ENCODE results near the gene BPIFB4.
"Not testable (repeated sequence)": the region's sequence is repeated elsewhere in the genome, so short reads cannot be mapped to it uniquely, and the experiment has no call there.

BPIFB4 gene

DNA sequence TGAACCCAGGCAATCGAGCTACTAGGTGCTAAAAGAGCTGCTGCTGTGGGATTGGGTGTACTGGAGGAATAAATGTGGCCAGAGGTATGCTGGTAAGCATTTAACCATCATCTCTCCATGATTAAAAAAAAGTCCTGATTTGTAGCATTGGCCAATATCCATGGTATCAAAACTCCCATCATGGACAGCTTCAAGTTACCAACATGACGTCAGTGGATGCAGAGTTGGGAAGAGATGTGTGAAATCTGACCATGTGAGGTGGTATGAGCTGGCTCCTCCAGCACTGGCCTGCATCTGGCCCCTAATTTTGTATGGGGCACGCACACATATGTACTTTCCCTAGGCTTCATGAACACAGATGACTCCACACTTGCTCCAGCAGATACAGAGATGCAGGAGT lies 11.7 kb downstream of the BPIFB4 start:
- no peak for DNase-seq

- no peak for DNase-seq
Measured at GRCh38 chr20:33091693-33092092, 12.2 kb downstream of the BPIFB4 start.

DNA sequence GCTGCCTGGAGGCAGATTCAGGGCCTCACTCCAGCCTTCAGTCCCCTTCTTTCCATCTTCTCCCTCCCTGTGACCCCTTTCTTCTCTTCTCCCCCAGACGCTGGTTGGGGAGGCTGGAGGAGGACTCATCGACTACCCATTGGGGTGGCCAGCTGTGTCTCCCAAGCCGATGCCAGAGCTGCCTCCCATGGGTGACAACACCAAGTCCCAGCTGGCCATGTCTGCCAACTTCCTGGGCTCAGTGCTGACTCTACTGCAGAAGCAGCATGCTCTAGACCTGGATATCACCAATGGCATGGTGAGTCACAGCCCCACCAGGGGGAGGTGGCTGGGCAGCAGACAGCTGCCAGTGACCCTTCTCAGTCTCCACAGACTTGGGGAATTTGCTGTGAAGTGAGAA lies 12.9 kb downstream of the BPIFB4 start:
- no peak for DNase-seq

DNA sequence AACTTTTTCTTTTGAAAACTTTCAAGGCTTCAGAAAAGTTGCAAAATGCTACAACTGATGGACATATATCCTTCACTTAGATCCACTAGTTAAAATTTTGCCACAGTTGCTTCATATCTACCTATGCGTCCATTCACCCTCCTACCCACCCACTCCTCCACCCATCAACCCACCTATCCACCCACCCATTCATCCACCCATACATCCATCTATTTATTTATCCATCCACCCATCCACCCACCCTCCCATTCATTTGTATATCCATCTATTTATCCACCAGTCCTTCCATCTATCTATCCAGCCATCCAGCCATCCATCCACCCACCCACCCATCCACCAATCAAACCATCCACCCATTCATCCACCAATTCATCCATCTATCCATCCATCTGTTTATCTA lies 13.6 kb downstream of the BPIFB4 start:
- DNase-seq: no peak

DNA sequence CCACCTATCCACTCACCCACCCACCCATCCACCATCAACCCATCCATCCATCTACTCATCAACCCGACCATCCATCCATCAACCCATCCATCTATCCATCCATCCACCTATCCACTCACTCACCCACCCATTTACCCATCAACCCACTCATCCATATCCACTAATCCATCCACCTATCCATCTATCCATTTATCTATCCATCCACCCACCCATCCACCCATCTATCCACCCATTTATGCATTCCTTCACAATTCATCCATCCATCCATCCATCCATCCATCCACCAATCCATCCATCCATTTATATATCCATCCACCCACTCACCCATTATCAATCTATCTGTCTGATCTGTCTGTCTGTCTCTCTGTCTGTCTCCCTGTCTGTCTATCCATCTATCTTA lies 14.1 kb downstream of the BPIFB4 start:
- DNase-seq: no peak

DNA sequence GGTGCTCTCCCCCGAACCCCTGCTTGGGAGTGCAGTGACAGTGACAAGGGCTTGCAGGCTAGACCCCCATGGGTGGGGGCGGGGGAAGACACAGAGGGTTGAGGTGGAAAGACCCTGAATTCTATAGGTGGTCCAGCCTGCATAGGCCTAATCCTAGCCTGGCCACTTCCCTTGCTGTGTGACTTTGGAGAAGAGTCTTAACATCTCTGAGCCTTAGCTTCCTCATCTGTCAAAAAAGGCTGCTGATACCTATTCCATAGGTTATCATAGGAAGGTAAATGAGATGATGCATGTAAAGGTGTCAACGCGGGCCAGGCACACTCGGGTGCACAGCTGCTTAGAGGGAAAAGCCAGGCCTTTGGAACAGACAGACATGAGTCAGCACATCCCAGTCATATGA lies 15.8 kb downstream of the BPIFB4 start:
- DNase-seq: no peak

- DNase-seq: peak; percentile 60
Measured at GRCh38 chr20:33095902-33096584, 16.6 kb downstream of the BPIFB4 start.

- no peak for DNase-seq
Measured at GRCh38 chr20:33097001-33097400, 17.6 kb downstream of the BPIFB4 start.

GRCh38 chr20:33099843-33100538 lies 20.5 kb downstream of the BPIFB4 start:
- no peak for DNase-seq

DNA sequence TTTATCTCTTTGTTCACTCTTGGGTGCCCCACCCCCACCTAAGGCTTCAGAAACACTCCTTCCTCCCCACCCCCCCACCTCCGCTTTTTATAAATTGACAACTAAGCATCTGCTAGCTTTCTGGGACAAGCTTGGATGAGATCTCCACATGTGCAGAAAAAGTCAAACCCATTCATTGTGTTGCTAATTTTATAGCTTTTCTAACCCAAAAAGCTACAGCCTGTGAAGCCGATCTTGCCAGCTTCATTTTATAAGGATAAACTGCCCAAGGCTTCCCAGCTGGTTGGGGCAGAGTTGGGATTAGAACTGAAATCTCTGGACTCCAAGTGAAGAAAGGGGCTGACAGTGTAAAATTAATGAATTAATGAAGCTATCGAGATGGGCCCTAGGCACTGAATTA lies 24.1 kb downstream of the BPIFB4 start:
- no peak for DNase-seq

DNA sequence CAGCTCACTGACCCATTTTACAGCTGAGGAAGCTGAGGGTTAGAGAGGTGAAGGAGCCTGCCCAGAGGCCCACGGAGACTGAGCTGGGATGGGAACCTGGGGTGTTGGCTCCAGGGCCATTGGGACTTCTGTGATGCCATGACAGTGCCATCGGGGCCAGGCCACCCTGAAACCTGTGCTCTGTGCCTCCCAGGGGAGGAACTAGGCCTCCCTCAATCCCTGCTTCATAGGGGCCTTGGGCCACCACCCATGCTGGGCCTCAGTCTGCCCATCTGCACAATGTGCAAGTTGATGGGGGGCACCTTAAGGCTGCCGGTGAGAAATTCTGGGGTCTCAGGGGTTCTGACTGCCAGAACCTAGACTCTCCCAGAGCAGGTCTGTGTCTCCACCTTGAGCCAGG lies 24.9 kb downstream of the BPIFB4 start:
- DNase-seq: no peak

- DNase-seq: no peak
Measured at GRCh38 chr20:33105316-33105924, 26.0 kb downstream of the BPIFB4 start.

GRCh38 chr20:33106058-33106620 lies 26.7 kb downstream of the BPIFB4 start:
- not testable (repeated sequence) for DNase-seq

DNA sequence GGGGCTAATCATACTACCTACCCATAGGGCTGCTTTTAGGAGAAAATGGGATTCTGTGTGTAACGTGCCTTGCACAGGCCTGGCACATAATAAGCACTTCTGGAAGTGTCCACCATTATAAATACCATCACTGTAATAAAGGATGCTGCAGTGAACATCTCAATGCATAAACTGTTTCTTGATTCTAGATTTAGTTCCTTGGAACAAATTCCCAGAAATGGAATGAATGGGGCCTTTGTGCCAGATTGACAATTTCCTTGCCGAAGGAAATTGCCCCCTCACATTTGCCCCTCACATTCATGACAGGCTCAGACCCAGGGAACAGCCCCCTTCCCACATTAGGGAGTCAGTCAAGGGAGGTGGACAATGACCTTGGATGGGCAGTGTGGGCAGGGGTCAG lies 29.2 kb downstream of the BPIFB4 start:
- DNase-seq: no peak

DNA sequence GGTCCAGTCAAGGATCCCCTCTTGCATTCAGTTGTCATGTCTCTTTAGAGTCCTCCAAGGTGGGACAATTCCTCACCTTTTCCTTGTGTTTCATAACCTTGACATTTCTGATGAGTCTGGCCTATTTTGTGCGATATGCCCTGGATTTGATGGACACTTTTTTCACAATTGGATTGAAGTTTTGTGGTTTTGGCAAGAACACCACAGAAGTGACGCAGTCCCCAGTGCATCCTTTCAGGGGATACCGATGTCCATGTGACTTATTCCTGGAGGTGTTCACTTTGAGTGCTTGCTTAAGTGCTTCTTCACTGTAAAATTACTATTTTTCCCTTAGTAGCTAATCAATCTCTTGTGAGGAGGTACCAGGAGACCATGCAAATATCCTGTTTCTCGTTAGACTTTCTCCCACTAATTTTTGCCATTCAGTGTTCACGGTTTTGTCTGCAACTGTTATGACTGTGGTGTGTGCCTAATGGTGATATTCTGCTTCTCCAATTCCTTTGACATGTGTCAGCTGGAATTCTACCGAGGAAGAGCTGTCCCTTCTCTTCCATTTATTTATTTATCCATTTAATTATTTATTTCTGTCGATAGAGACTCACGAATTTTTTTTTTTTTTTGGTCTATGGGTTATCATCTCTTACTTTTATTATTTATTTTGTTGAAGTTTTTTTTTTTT lies 30.8 kb downstream of the BPIFB4 start:
- DNase-seq: no peak

DNA sequence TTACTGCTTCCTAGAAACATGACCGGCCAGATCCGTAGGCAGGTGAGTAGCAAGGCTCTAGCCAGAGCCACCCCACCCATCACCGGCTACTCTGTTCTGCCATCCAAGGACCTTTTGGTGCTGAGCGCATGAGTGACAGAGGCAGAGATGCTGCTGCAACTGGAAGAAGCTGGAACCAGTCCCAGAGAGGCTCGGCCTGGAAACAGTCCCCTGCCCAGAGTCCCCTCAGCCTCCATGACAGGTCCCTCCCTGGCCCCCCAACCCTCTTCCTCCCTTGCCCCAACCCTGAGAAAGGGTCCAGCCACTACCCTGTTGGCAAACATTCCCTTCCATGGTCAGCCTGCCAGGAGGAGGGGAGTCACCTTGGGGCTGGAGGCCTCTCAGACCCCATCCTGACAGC lies 31.9 kb downstream of the BPIFB4 start:
- no peak for DNase-seq

DNA sequence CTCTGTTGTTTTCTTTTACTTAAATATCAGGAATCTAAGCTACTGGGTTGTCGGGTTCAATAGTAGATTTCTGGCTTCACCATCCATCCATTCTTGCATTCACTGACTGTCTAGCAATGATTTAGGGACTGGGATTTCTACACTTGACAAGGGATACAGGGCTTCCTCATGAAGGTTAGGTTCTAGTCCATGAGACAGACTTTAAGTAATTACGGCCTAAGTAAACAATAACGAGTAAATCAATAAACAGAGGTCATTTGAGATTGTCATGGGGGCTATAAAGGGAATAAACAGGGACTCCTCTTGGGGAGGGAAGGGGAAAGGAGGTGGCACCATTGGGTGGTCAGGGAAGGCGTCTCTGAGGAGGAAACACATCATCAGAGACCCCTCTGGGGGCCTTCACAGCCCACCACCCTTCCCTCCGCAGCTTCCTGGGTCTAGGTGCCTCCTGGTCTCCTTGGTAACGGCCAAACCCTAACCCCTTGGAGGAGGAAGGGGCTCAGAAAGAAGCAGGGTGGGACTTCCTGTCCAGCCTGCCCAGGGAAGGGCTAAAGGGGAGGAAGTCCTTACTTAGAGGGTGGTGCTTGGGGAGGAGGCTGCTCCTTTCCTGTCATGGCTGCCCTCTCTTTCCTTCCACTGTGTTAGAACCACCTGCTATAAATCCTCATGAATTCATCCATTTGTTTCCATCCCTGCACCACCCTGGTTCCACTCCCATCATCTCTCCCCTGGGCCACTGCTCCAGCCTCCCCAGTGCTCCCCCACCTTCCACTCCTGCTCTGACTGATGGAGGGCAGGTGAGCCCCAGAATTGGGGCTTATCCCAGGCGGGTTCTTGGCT lies 33.3 kb downstream of the BPIFB4 start:
- no peak for DNase-seq

GRCh38 chr20:33113387-33113908 lies 34.0 kb downstream of the BPIFB4 start:
- DNase-seq: no peak

DNA sequence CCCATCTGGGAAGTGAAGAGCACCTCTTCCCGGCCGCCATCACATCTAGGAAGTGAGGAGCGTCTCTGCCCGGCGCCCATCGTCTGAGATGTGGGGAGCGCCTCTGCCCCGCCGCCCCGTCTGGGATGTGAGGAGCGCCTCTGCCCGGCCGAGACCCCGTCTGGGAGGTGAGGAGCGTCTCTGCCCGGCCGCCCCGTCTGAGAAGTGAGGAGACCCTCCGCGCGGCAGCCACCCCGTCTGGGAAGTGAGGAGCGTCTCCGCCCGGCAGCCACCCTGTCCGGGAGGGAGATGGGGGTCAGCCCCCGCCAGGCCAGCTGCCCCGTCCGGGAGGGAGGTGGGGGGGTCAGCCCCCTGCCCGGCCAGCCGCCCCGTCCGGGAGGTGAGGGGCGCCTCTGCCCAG lies 36.1 kb downstream of the BPIFB4 start:
- not testable (repeated sequence) for DNase-seq

GRCh38 chr20:33119725-33120720 lies 40.6 kb downstream of the BPIFB4 start:
- DNase-seq: no peak

- no peak for DNase-seq
Measured at GRCh38 chr20:33120934-33121333, 41.5 kb downstream of the BPIFB4 start.

All from NCI-H1105 (cell line).